Measurements from ENCODE around the gene VANGL1. TPM values are rescaled to one million over a fixed set of nuclear protein-coding genes. Genes with fewer than 3 reads are reported as not detected.

The VANGL1 gene
- total RNA-seq, 1 donor from 2014 or later, result 8.5 TPM

- H3K4me1 Mint-ChIP-seq, result peaks cover 8% of the 10 kb centered on the region
- no peak overlapping the region for H3K4me3 Mint-ChIP-seq
- no peaks in the 10 kb centered on the region for H3K27me3 ChIP-seq
- H3K27ac ChIP-seq, result no peak overlapping the region
- no peaks in the 10 kb centered on the region for H3K36me3 Mint-ChIP-seq
- H3K4me3 ChIP-seq, result no peak overlapping the region
- no peaks in the 10 kb centered on the region for H3K27me3 Mint-ChIP-seq (ENCODE audit: insufficient read depth, low read depth)
- no peak overlapping the region for H3K9ac ChIP-seq
- H3K79me2 ChIP-seq (ENCODE audit: low read depth), result no peaks in the 10 kb centered on the region
- no peaks in the 10 kb centered on the region for H3K9me3 ChIP-seq (ENCODE audit: low read depth)
- H3K9me3 Mint-ChIP-seq, result no peaks in the 10 kb centered on the region
- peaks cover 13% of the 10 kb centered on the region for H3K4me1 ChIP-seq
- no peak overlapping the region for H3K27ac Mint-ChIP-seq
- H3K4me2 ChIP-seq, result no peak overlapping the region
- H3F3A ChIP-seq (ENCODE audit: low read depth), result peaks cover 18% of the 10 kb centered on the region
- no peak for TF ChIP-seq CTCF (IDR thresholded peaks at IDR 0.05)
- no peak for TF ChIP-seq EZH2phosphoT487 (IDR thresholded peaks at IDR 0.05)
- TF ChIP-seq EZH2 (IDR thresholded peaks at IDR 0.05), result no peak
- H4K20me1 ChIP-seq (ENCODE audit: low read depth), result no peaks in the 10 kb centered on the region
- no peak overlapping the region for H2AFZ ChIP-seq (replicated peaks)
- no peak for DNase-seq (ENCODE audit: low spot score)
- H3K36me3 ChIP-seq, result no peaks in the 10 kb centered on the region
These were observed 69.3 kb downstream of the VANGL1 start for GRCh38 chr1:115710859-115711624.

GRCh38 chr1:115712911-115713609, 71.3 kb downstream of the VANGL1 start:
- no peak overlapping the region for H3K4me3 Mint-ChIP-seq
- H4K20me1 ChIP-seq (ENCODE audit: low read depth), result no peaks in the 10 kb centered on the region
- no peaks in the 10 kb centered on the region for H3K36me3 Mint-ChIP-seq
- no peaks in the 10 kb centered on the region for H3K27me3 Mint-ChIP-seq (ENCODE audit: insufficient read depth, low read depth)
- H3K36me3 ChIP-seq, result no peaks in the 10 kb centered on the region
- H3K27ac ChIP-seq, result no peak overlapping the region
- no peak overlapping the region for H3K4me2 ChIP-seq
- H3K79me2 ChIP-seq (ENCODE audit: low read depth), result no peaks in the 10 kb centered on the region
- H3K4me1 ChIP-seq, result no peaks in the 10 kb centered on the region
- no peaks in the 10 kb centered on the region for H3K27me3 ChIP-seq
- TF ChIP-seq EZH2phosphoT487 (IDR thresholded peaks at IDR 0.05), result no peak
- TF ChIP-seq CTCF (IDR thresholded peaks at IDR 0.05), result no peak
- TF ChIP-seq EZH2 (IDR thresholded peaks at IDR 0.05), result no peak
- no peak overlapping the region for H2AFZ ChIP-seq (replicated peaks)
- no peaks in the 10 kb centered on the region for H3K9me3 ChIP-seq (ENCODE audit: low read depth)
- H3K4me3 ChIP-seq, result no peak overlapping the region
- H3F3A ChIP-seq (ENCODE audit: low read depth), result no peaks in the 10 kb centered on the region
- H3K9ac ChIP-seq, result no peak overlapping the region
- H3K9me3 Mint-ChIP-seq, result no peaks in the 10 kb centered on the region
- no peaks in the 10 kb centered on the region for H3K4me1 Mint-ChIP-seq
- no peak for DNase-seq (ENCODE audit: low spot score)
- H3K27ac Mint-ChIP-seq, result no peak overlapping the region

GRCh38 chr1:115713906-115714305, 72.1 kb downstream of the VANGL1 start:
- no peak overlapping the region for H2AFZ ChIP-seq (replicated peaks)
- no peak overlapping the region for H3K4me2 ChIP-seq
- no peaks in the 10 kb centered on the region for H4K20me1 ChIP-seq (ENCODE audit: low read depth)
- H3K4me3 ChIP-seq, result no peak overlapping the region
- no peaks in the 10 kb centered on the region for H3K79me2 ChIP-seq (ENCODE audit: low read depth)
- Mint-ChIP-seq H3K4me3 (no peak overlapping the region), H3K9me3 (no peaks in the 10 kb centered on the region), H3K4me1 (no peaks in the 10 kb centered on the region), H3K27me3 (ENCODE audit: insufficient read depth, low read depth) (no peaks in the 10 kb centered on the region), H3K27ac (no peak overlapping the region), H3K36me3 (no peaks in the 10 kb centered on the region)
- H3K36me3 ChIP-seq, result no peaks in the 10 kb centered on the region
- no peak overlapping the region for H3K9ac ChIP-seq
- no peak for DNase-seq (ENCODE audit: low spot score)
- no peak overlapping the region for H3K27ac ChIP-seq
- no peaks in the 10 kb centered on the region for H3K27me3 ChIP-seq
- no peaks in the 10 kb centered on the region for H3K4me1 ChIP-seq
- H3F3A ChIP-seq (ENCODE audit: low read depth), result no peaks in the 10 kb centered on the region
- no peaks in the 10 kb centered on the region for H3K9me3 ChIP-seq (ENCODE audit: low read depth)
- TF ChIP-seq EZH2phosphoT487 (IDR thresholded peaks at IDR 0.05) (no peak), CTCF (IDR thresholded peaks at IDR 0.05) (no peak), EZH2 (IDR thresholded peaks at IDR 0.05) (no peak)

Measured in neural progenitor cell (in vitro differentiated cells).